GM19324 (cell line): ENCODE measurements around the gene ZSCAN21.

Source experiments
- ATAC-seq: cut with Tn5 transposase; IDR thresholded peaks from one replicate; pipeline ENCODE4 v1.9.1; 2021; ENCODE audit warnings: mild to moderate bottlenecking, moderate library complexity; ENCODE audit not compliant: unreplicated experiment, low FRiP score

The ZSCAN21 gene

GRCh38 chr7:100024020-100024619 is 25.5 kb upstream of the ZSCAN21 start:
- ATAC-seq: no peak

- ATAC-seq: no peak
These were observed 22.4 kb upstream of the ZSCAN21 start for GRCh38 chr7:100027197-100027596.

GRCh38 chr7:100029596-100029995 is 20.0 kb upstream of the ZSCAN21 start:
- no peak for ATAC-seq

GRCh38 chr7:100033526-100033925 is 16.0 kb upstream of the ZSCAN21 start:
- ATAC-seq: no peak

- no peak for ATAC-seq
These were observed 14.6 kb upstream of the ZSCAN21 start for GRCh38 chr7:100034871-100035510.

GRCh38 chr7:100035876-100036275 is 13.7 kb upstream of the ZSCAN21 start:
- ATAC-seq: no peak

GRCh38 chr7:100038326-100038725 is 11.2 kb upstream of the ZSCAN21 start:
- no peak for ATAC-seq

- ATAC-seq: no peak
These were observed 9.0 kb upstream of the ZSCAN21 start for GRCh38 chr7:100040575-100040974.

- ATAC-seq: no peak
These were observed 4.9 kb upstream of the ZSCAN21 start for GRCh38 chr7:100044718-100045117.

GRCh38 chr7:100048680-100049079 is 894 bp upstream of the ZSCAN21 start:
- no peak for ATAC-seq

GRCh38 chr7:100051611-100052010 is 2.0 kb downstream of the ZSCAN21 start:
- ATAC-seq: no peak

GRCh38 chr7:100053215-100053614 is 3.6 kb downstream of the ZSCAN21 start:
- no peak for ATAC-seq

GRCh38 chr7:100057006-100057405 is 7.4 kb downstream of the ZSCAN21 start:
- ATAC-seq: no peak

- ATAC-seq: no peak
These were observed 9.7 kb downstream of the ZSCAN21 start for GRCh38 chr7:100059251-100059739.

- ATAC-seq: no peak
These were observed 12.1 kb downstream of the ZSCAN21 start for GRCh38 chr7:100061518-100062193.

- no peak for ATAC-seq
These were observed 13.8 kb downstream of the ZSCAN21 start for GRCh38 chr7:100063376-100063775.

GRCh38 chr7:100064162-100064561 is 14.6 kb downstream of the ZSCAN21 start:
- ATAC-seq: no peak

- ATAC-seq: no peak
These were observed 16.0 kb downstream of the ZSCAN21 start for GRCh38 chr7:100065452-100066186.

GRCh38 chr7:100066953-100067352 is 17.4 kb downstream of the ZSCAN21 start:
- no peak for ATAC-seq

GRCh38 chr7:100069991-100070390 is 20.4 kb downstream of the ZSCAN21 start:
- no peak for ATAC-seq
